ENCODE results near the gene MYL1.

The MYL1 gene

DNA sequence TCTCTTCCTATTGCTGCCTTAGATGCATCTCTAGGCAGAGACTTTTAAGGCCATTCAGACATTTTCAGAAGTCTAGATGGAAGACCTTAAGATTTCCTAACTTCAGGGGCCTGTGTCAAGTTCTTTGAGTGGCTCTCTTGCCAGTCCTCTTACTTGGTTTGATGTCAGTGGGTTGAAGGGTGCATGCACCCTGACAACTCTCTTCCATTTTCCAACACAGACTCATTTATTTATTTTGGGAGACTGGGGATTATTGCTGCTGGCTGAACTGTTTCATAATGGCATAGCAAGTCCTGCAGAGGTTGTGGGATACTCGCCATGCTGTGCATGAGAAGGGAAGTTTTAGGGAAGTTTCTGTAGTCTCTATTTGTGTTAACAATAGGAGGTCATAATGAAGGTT is 50.7 kb downstream of the MYL1 start:
- DNase-seq, result no peak

GRCh38 chr2:210263841-210264240 is 51.1 kb downstream of the MYL1 start:
- no peak for DNase-seq

GRCh38 chr2:210262036-210262435 is 52.9 kb downstream of the MYL1 start:
- no peak for DNase-seq

- no peak for DNase-seq
These were observed 55.3 kb downstream of the MYL1 start for GRCh38 chr2:210259687-210260086.

GRCh38 chr2:210252699-210253606 is 62.0 kb downstream of the MYL1 start:
- no peak for DNase-seq

- DNase-seq, result no peak
These were observed 64.4 kb downstream of the MYL1 start for GRCh38 chr2:210250622-210251021.

Data from SW 1271 (cell line).